Suprapubic skin (tissue), 4 donors: Measurements from ENCODE around the gene FAM227A.

Experiments used
- POLR2A ChIP-seq, 2 donors: fragments of 450-650 bp; IDR thresholded peaks; one replicate each; pipeline ENCODE4 v1.6.1; 2017; ENCODE audit warnings: antibody characterized with exemption in 2 of 2, mild to moderate bottlenecking in 2 of 2, moderate library complexity in 2 of 2
- POLR2AphosphoS5 ChIP-seq, 3 donors: sonication (generic); formaldehyde crosslinking; IDR thresholded peaks; one replicate each; pipeline ENCODE4 v1.6.1; 2017; ENCODE audit warnings: antibody characterized with exemption in 3 of 3
- TF ChIP-seq, protein P1 (sequence below), 2 donors: fragments of 200-600 bp in 1 of 2; fragments of 450-650 bp in 1 of 2; sonication (generic) in 1 of 2; IDR thresholded peaks; one replicate each; pipeline ENCODE4 v1.5.1; 2016 to 2019; ENCODE audit warnings: antibody characterized with exemption in 2 of 2, mild to moderate bottlenecking in 1 of 2, moderate library complexity in 1 of 2

DNA sequence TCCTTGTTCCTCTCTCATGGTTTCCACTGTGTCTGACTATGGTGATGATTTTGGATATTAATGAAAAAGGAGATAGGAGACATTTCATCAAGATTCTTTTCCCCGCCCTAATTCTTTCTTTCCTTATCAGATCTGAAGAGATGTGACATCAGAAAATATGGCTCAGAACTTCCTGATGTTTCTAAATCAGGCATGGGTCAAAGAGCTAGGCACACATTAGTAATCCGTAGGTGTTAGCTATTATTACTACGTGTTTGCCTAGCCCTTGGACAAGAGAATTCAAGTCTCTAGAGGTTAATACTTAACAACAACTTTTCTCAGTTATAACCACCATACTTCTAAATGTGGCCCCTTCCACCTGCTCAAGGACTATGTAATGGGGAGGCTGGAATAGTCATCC lies 38.7 kb upstream of the FAM227A start:
- TF ChIP-seq POLR2A (IDR thresholded peaks at IDR 0.05) (no peak), POLR2AphosphoS5 (IDR thresholded peaks at IDR 0.05) (no peak)
- TF ChIP-seq, protein P1, sequence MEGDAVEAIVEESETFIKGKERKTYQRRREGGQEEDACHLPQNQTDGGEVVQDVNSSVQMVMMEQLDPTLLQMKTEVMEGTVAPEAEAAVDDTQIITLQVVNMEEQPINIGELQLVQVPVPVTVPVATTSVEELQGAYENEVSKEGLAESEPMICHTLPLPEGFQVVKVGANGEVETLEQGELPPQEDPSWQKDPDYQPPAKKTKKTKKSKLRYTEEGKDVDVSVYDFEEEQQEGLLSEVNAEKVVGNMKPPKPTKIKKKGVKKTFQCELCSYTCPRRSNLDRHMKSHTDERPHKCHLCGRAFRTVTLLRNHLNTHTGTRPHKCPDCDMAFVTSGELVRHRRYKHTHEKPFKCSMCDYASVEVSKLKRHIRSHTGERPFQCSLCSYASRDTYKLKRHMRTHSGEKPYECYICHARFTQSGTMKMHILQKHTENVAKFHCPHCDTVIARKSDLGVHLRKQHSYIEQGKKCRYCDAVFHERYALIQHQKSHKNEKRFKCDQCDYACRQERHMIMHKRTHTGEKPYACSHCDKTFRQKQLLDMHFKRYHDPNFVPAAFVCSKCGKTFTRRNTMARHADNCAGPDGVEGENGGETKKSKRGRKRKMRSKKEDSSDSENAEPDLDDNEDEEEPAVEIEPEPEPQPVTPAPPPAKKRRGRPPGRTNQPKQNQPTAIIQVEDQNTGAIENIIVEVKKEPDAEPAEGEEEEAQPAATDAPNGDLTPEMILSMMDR (IDR thresholded peaks at IDR 0.05) = no peak
